MCF 10A (cell line): ENCODE measurements around the gene CDK4. TPM values are rescaled to one million over a fixed set of nuclear protein-coding genes. Genes with fewer than 3 reads are reported as not detected.
A peak's percentile ranks its signal among the peaks of the same experiment; 100 is the strongest.

Experiments used
- BruUV-seq: library from RNA; stranded (reverse); fragments of 400-500 nt; replicated peaks from 2 replicates; lab custom pipeline; 2021; lab: Mats Ljungman, UMichigan
- CTCF ChIA-PET: fragments of 300-600 bp; sonication (Branson Sonifier 250); formaldehyde crosslinking; extraction: SDS; loops from one replicate; lab custom pipeline; 2021; ENCODE audit warnings: antibody characterized with exemption, inconsistent platforms; lab: Yijun Ruan, JAX
- POLR2A ChIA-PET: fragments of 300-600, 350-650 bp; sonication (Branson Sonifier 250); formaldehyde crosslinking; extraction: SDS; loops from one replicate; lab custom pipeline; 2020; ENCODE audit warnings: antibody characterized with exemption, inconsistent platforms; lab: Yijun Ruan, JAX
- DNase-seq: peaks from one replicate; pipeline ENCODE4 v3.0.0-alpha.2; 2018; ENCODE audit not compliant: unreplicated experiment
- H3K27ac Mint-ChIP-seq: one replicate; pipeline ENCODE4 v1.8.0; 2022; ENCODE audit warnings: mild to moderate bottlenecking, low read depth, mixed read lengths; ENCODE audit not compliant: unreplicated experiment
- H3K27me3 Mint-ChIP-seq: one replicate; pipeline ENCODE4 v1.8.0; 2022; ENCODE audit warnings: mixed read lengths; ENCODE audit not compliant: insufficient read depth, unreplicated experiment
- H3K36me3 Mint-ChIP-seq: one replicate; pipeline ENCODE4 v1.8.0; 2022; ENCODE audit warnings: mild to moderate bottlenecking, moderate library complexity, mixed read lengths; ENCODE audit not compliant: insufficient read depth, unreplicated experiment
- H3K4me1 Mint-ChIP-seq: one replicate; pipeline ENCODE4 v1.8.0; 2022; ENCODE audit warnings: mixed read lengths; ENCODE audit not compliant: insufficient read depth, unreplicated experiment
- H3K4me3 Mint-ChIP-seq: one replicate; pipeline ENCODE4 v1.8.0; 2022; ENCODE audit warnings: mild to moderate bottlenecking, moderate library complexity, mixed read lengths; ENCODE audit not compliant: unreplicated experiment
- H3K9me3 Mint-ChIP-seq: one replicate; pipeline ENCODE4 v1.8.0; 2022; ENCODE audit warnings: mixed read lengths; ENCODE audit not compliant: unreplicated experiment
- CTCF ChIP-seq: fragments of 200-600 bp; IDR thresholded peaks from one replicate; pipeline ENCODE4 v1.8.0; 2022; ENCODE audit warnings: antibody characterized with exemption, mild to moderate bottlenecking; ENCODE audit not compliant: unreplicated experiment
- intact Hi-C: fragments of 100-400 bp; cut with micrococcal nuclease; formaldehyde crosslinking; loops from 2 replicates; pipeline ENCODE4 v1.14.1; 2022
- total RNA-seq: library from RNA; stranded (reverse); gene quantifications from 2 replicates; pipeline ENCODE4 v1.2.3, GENCODE V29; 2022

The CDK4 gene
- total RNA-seq, 1 experiment from 2014 or later, result 123 TPM

- H3K36me3 Mint-ChIP-seq, result peaks cover 13% of the 10 kb centered on the region
- no peak for TF ChIP-seq CTCF
- no peaks in the 10 kb centered on the region for H3K9me3 Mint-ChIP-seq
- peak overlapping the region; percentile 100 for H3K27ac Mint-ChIP-seq
- no peaks in the 10 kb centered on the region for H3K27me3 Mint-ChIP-seq
- H3K4me1 Mint-ChIP-seq, result peaks cover 39% of the 10 kb centered on the region
- peak overlapping the region; percentile 99 for H3K4me3 Mint-ChIP-seq
- ChIA-PET POLR2A (interaction anchor here (0.6 to 3.4 kb wide), 9 partner anchors 11 to 169 kb away, joined by 3 to 39 read pairs (median 5); partner anchors contain the start of genes CDK4, OS9 and TSFM), CTCF (interaction anchor here (0.5 to 1.7 kb wide), 6 partner anchors 9 to 309 kb away, joined by 3 to 6 read pairs (median 4); partner anchors contain the start of gene TSFM)
- intact Hi-C loops, result no loop called here
- peak; percentile 95 for DNase-seq
- TSS peak; percentile 63 for BruUV-seq
Observed at GRCh38 chr12:57771236-57771872, 19.2 kb upstream of the CDK4 start.

- H3K4me3 Mint-ChIP-seq, result peak overlapping the region; percentile 99
Observed at GRCh38 chr12:57770734-57771133, 18.6 kb upstream of the CDK4 start.

GRCh38 chr12:57769594-57769993 is 17.5 kb upstream of the CDK4 start:
- H3K36me3 Mint-ChIP-seq, result peaks cover 7% of the 10 kb centered on the region
- no TSS peak for BruUV-seq
- no peaks in the 10 kb centered on the region for H3K9me3 Mint-ChIP-seq
- no peaks in the 10 kb centered on the region for H3K27me3 Mint-ChIP-seq
- peaks cover 33% of the 10 kb centered on the region for H3K4me1 Mint-ChIP-seq
- no peak for TF ChIP-seq CTCF
- H3K27ac Mint-ChIP-seq, result no peak overlapping the region
- CTCF ChIA-PET, result interaction anchor here (1.0 kb wide), 1 partner anchor 137 kb away, joined by 3 read pairs; the partner anchor contains the start of gene B4GALNT1
- POLR2A ChIA-PET, result no interaction called here
- no peak overlapping the region for H3K4me3 Mint-ChIP-seq
- intact Hi-C loops, result no loop called here
- DNase-seq, result no peak

More at GRCh38 chr12:57770734-57771133, 18.6 kb upstream of the CDK4 start:
- Mint-ChIP-seq H3K4me1 (peaks cover 35% of the 10 kb centered on the region), H3K9me3 (no peaks in the 10 kb centered on the region), H3K27ac (peak overlapping the region; percentile 100), H3K36me3 (peaks cover 11% of the 10 kb centered on the region), H3K27me3 (no peaks in the 10 kb centered on the region)
- TF ChIP-seq CTCF, result no peak
- CTCF ChIA-PET, result interaction anchor here (0.5 to 1.3 kb wide), 4 partner anchors 8 to 308 kb away, joined by 3 to 4 read pairs (median 3); partner anchors contain the start of gene B4GALNT1
- no TSS peak for BruUV-seq
- intact Hi-C loops, result no loop called here
- no peak for DNase-seq
- POLR2A ChIA-PET, result interaction anchor here (0.6 kb wide), 1 partner anchor 77 kb away, joined by 4 read pairs; the partner anchor contains the start of gene OS9

GRCh38 chr12:57767876-57768275 is 15.8 kb upstream of the CDK4 start:
- DNase-seq, result no peak
- Mint-ChIP-seq H3K27me3 (no peaks in the 10 kb centered on the region), H3K9me3 (no peaks in the 10 kb centered on the region), H3K4me3 (no peak overlapping the region), H3K27ac (no peak overlapping the region), H3K4me1 (peaks cover 41% of the 10 kb centered on the region), H3K36me3 (peaks cover 18% of the 10 kb centered on the region)
- CTCF ChIA-PET, result interaction anchor here (0.7 to 2.9 kb wide), 6 partner anchors 8 to 334 kb away, joined by 3 to 12 read pairs (median 4); partner anchors contain the start of gene TSFM
- intact Hi-C loops, result no loop called here
- no TSS peak for BruUV-seq
- POLR2A ChIA-PET, result interaction anchor here (0.8 to 2.5 kb wide), 6 partner anchors 12 to 244 kb away, joined by 3 to 26 read pairs (median 5); partner anchors contain the start of genes MARCHF9, MBD6, TSFM and TSPAN31
- no peak for TF ChIP-seq CTCF
